Right ventricle myocardium superior (tissue), 1 donor: ENCODE measurements around the gene KIF7. TPM values are rescaled to one million over a fixed set of nuclear protein-coding genes. Genes with fewer than 3 reads are reported as not detected.

ENCODE experiments used
- ATAC-seq: fragments of 200-7000 bp; cut with Tn5 transposase; one replicate; pipeline ENCODE4 v1.9.1; 2020; ENCODE audit warnings: mild to moderate bottlenecking; ENCODE audit not compliant: poor library complexity
- DNase-seq: peaks from one replicate; pipeline ENCODE4 v3.0.0-alpha.2; 2020
- intact Hi-C: fragments of 100-400 bp; cut with DNase I; formaldehyde crosslinking; loops from one replicate; pipeline ENCODE4 v1.11.2; 2022
- total RNA-seq: library from RNA; stranded (reverse); fragmentation: NEBNext Ultra II Directional; extraction: Animal tissue kit (Norgen Biotek cat#: 25700); gene quantifications from one replicate; pipeline ENCODE4 v1.2.1, GENCODE V29; 2021
- donor health status: DM: no; HTN: yes; CAD: no; lungs with severe emphysema.

The KIF7 gene
- total RNA-seq, 1 donor from 2014 or later: 1.9 TPM

GRCh38 chr15:89672221-89673164 is 17.2 kb upstream of the KIF7 start:
- DNase-seq (no peak), ATAC-seq (peak; percentile 5)
- intact Hi-C loops: no loop called here

DNA sequence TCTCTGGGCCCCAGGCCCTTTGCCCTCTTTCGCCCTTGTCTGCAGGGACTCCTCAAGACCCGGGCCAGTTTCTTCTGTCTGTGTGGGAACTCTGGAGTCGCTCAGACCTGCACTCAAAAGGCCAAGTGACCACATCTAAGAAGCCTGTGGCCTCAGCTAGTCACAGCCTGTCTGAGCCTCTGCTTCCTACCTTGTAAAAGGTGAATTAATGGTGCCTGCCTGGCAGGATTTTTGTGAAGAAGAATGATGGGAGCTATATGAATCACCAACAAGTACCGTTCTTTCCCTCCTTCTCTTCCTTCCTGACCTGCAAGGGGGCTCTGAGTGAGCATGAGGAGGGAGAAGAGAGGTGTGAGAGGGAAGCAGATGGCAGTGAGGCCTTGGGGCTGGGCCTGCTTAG is 16.4 kb upstream of the KIF7 start:
- ATAC-seq: no peak
- DNase-seq: no peak
- intact Hi-C loops: no loop called here

DNA sequence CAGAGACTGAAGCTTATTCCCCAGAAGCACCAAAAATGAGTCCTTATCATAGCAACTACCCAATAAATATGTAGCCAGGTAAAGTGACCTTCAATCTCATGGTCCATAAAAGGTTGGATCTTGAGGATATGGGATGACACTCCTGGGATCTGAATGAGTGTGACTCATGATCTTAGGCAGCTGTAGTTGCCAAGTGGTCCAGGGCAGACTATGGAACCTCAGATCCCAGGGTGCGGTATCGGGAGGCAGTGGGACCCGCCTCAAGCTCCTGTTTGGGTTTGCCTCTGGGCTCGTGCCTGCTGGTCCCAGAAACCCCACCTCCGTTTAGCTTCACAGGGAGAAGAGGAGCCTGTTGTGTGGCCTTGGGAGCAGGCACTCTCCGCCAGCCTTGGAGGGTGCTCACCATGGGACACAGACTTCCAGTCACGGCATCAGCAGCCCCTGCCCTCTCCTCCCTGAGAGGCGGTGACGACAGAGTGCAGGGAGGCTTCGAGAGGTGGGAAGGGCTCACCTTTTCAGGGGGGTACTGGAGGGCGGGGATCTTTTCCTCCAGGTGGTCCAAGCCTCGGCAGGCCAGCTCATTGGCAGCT is 15.8 kb upstream of the KIF7 start:
- intact Hi-C loops: no loop called here
- DNase-seq (no peak), ATAC-seq (no peak)

DNA sequence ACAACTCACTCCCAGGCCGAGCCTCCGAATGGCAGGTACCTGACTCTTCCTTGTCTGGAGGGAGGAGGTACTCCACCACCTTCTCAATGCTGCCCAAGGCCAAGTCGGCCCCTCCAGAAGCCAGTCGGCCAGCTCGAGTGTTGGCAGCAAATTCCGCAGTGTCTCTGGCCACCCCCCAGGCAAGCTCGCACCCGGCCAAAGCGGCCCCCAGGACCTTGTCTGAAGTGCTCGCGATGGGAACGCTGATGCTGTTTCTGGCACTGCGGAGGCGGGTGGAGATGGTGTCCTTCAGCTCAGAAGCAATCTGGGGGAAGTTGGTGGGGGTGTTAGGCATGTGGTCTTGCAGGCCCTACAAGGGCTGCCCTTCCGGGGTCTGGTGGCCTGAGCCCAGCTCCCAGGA is 14.7 kb upstream of the KIF7 start:
- intact Hi-C loops: no loop called here
- no peak for ATAC-seq
- DNase-seq: no peak

- no peak for ATAC-seq
- intact Hi-C loops: no loop called here
- no peak for DNase-seq
Measured at GRCh38 chr15:89669309-89669865, 14.1 kb upstream of the KIF7 start.

GRCh38 chr15:89668171-89668570 is 12.9 kb upstream of the KIF7 start:
- intact Hi-C loops: no loop called here
- no peak for DNase-seq
- no peak for ATAC-seq

DNA sequence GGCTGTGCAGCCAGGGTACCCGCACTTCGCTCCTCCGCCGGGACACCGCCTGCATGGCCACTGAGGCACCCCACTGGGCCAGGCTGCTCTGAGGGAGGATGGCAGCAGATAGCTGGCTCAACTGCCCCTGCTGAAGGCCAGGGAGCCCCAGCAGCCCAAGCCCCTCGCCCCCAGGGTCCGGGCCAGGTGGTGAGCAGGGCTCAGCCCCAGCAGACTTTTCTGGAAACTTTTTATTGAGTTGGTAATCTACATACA is 12.4 kb upstream of the KIF7 start:
- no peak for ATAC-seq
- DNase-seq: no peak

DNA sequence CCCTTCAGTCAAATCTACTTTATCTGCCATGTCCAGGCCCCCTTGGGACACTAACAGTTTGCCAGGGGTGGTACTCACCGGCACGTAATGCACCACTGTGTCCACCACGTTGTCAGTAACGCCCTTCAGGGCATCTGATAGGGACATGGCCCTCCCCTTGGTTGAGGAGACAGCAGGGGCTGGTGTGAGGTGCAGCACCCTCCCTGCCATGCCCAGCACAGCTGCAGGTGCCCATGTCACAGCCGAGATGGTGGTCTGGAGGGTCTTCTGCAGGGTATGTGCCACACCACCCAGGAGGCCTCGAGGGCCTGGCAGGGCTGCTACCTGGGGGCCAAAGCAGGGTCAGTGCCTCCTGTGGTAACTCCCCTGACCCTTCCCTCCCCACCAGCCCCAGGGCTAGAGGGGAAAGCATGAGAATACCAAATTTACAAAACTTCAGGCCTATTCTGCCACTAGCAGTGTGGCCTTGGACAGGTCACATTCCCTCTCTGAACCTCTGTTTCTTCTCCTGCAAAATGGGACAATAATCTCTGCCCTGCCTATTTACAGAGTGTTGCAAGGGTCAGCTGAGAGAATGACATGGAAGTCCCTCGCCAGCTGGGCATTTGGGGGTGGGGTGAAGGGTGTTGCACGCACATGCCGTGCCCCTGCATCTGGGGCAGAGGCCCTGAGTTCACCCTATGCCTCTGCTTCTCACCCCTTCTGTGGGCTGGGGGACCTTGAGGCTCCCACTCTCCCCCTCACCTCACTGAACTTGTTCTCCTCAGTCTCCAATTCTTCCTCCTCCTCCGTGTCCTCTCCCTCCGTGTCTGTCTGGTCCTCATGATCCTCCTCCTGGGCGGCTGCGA is 11.8 kb upstream of the KIF7 start:
- ATAC-seq (no peak), DNase-seq (no peak)
- intact Hi-C loops: no loop called here

More for the DNA sequence above, 12.4 kb upstream of the KIF7 start:
- intact Hi-C loops: no loop called here

DNA sequence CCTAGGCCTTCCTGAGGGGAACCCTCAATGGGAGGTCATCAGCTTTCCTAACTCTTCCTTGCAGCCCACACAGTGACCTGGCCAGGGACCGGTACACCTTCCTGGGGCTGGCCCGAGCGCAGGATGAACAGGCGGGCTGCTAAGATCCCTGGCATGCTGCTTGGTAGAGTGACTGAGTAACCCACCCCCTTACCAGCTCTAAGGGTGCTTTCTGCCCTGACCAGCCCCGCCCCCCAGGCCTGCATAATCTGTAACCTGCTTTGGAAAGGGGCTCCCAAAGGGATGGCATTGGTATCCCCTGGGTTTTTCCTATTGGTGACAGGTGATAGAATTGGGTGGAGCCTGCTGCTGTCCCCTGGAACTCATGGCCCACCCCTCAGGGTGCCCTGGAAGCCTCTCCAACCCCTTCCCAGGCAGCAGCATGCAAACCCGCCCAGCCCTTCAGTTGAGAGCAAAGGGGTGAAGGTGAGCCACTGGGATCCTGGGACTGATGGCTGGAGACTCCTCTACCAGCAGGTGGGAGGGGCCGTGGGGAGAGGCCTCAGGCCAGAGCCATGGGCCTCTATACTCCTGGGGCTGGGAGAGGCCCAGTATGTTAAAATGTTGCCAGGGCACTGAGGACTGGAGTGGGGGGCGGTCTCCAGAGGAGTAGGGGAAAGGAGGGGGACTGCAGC is 11.1 kb upstream of the KIF7 start:
- ATAC-seq (peak; percentile 12), DNase-seq (no peak)
- intact Hi-C loops: no loop called here

GRCh38 chr15:89665449-89666181 is 10.3 kb upstream of the KIF7 start:
- peak; percentile 78 for ATAC-seq
- intact Hi-C loops: no loop called here

DNA sequence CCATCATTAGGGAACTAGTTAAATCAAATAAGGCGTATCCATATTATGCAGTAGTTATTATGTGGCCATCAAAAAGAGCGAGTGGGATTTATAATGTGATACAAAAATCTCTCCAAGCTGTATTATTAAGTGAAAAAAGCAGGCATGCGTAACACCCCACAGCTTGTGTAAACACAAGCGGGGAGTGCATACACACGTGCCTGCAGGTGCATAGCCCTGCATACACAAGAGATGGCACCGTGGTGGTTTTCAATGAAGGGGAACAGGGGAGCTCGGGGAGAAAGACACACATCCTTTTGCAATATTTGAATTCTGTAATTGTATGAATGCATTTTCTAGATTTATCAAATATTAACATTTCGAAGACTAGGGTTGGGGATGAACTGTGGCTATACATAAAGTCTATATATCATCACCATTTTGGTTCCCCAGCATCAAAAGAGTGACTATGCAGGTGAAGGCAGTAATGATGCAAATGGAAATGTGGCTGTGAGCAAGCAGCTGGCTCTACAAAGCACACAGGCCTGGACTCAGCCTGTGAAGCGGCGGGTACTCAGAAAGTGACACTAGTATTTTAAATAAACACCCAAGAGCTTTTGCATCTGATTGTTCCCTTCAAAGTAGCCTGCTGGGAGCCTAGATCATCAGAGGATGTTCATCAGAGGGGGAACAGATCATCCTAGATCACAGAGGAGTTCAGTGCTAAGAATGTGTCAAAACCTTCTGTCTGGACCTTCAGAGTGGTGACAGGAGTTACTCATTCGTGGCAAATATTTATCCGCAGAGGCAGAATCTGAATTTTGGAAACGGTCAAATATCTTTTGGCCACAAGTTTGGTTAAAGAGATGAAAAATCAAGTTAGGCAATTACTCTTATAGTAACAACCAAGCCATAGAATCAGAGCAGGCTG is 9.4 kb upstream of the KIF7 start:
- DNase-seq: no peak
- intact Hi-C loops: no loop called here
- ATAC-seq: no peak

More at GRCh38 chr15:89665449-89666181, 10.3 kb upstream of the KIF7 start:
- DNase-seq: peak; percentile 82

DNA sequence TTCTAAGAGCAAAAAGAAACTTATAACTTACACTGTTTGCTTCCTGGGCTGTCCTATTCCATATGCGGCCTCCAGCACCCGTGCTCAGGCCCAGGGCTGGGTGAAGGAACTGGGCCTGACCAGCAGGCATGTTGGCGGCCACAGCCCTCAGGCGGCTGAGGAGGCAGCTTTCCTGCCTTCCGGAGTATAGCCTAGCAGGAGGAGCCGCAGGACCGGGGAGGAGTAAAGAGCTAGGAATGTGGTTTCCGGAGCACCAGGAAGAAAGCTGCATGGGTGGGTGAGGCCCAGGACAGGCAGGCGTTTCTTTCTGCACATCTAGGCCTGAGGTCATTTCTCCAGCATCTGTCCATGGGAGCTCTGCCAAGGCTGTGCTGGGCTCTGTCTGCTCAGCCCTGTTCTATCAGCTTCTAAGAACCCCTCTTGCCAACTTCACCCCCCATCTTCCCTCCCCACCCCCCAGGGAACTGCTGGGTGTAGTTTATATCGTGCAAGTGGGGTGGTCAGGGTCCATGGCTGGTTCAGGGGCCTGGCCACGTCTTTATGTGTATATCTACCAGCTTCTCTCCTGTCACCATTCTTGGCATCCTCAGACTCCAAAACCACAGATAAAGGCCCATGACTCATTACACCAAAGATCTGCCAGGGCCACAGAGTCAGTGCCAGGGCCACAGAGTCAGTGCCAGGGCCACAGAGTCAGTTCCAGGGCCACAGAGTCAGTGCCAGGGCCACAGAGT is 7.8 kb upstream of the KIF7 start:
- intact Hi-C loops: no loop called here
- ATAC-seq (peak; percentile 63), DNase-seq (peak; percentile 88)

GRCh38 chr15:89660556-89660955 is 5.3 kb upstream of the KIF7 start:
- no peak for DNase-seq
- intact Hi-C loops: no loop called here
- no peak for ATAC-seq

DNA sequence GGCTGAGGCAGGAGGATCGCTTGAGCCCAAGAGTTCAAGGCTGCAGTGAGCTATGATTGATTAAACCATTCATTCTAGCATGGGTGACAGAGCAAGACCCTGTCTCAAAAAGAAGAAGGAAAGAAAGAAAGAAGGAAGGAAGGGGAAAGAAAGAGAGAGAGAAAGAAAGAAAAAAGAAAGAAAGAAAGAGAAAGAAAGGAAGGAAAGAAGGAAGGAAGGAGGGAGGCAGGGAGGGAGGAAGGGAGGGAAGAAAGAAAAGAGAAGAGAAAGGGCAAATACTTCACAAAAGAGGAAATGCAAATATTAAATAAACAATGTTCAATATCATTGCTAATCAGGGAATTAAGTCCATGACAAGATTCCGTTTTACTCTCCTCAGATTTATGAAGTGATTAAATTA is 4.0 kb upstream of the KIF7 start:
- ATAC-seq (no peak), DNase-seq (no peak)
- intact Hi-C loops: no loop called here

DNA sequence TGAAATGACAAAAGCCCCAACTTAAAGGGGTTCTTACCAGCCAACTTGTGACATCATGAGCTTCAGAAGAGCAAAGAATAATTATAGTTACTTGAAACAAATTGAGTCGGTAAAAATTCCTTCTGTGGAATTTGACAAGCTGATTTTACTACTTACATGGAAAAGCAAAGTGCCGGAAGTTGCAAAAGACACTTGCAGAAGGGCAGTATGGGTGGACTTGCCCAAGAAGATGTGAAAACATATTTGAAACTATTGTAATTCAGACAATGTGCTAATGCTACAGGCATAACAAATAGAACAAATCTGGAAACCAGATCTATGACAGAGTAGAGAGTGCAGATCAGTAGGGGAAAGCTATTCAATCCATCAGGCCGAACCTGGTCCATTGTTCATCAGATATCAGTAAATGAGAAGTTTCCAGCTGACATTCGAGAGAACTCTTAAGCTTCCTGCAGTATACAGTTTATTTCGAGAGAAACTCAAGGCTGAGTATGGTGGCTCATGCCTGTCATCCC is 2.5 kb upstream of the KIF7 start:
- ATAC-seq: no peak
- intact Hi-C loops: no loop called here
- no peak for DNase-seq

GRCh38 chr15:89656116-89656815 is 999 bp upstream of the KIF7 start:
- DNase-seq (no peak), ATAC-seq (no peak)
- intact Hi-C loops: no loop called here
